ENCODE measurements around the gene ABTB1. TPM values are rescaled to one million over a fixed set of nuclear protein-coding genes. Genes with fewer than 3 reads are reported as not detected.

Gene ABTB1
- total and polyA plus RNA-seq, 12 donors = 2.8 to 96.0 (median 32.2) TPM

- Histone ChIP-seq H3K4me1 (replicated peaks in 1 of 2) (peaks cover 8 to 11% of the 10 kb centered on the region in 2 donors), H3K36me3 (replicated peaks in 1 of 2) (no peaks in the 10 kb centered on the region), H3K27me3 (no peaks in the 10 kb centered on the region), H3K9me3 (replicated peaks in 1 of 3) (no peaks in the 10 kb centered on the region), H3K4me3 (no peak overlapping the region), H3K27ac (no peak overlapping the region)
- intact Hi-C loops (cut with DNase I) = no loop called here
- 75 to 84% (median 82%) methylated on average over 4 of the region's 4 CpGs for WGBS, 4 donors
- DNase-seq = no peak
- TF ChIP-seq CTCF (IDR thresholded peaks at IDR 0.05) = no peak
- TF ChIP-seq POLR2A (IDR thresholded peaks at IDR 0.05) = no peak
Measured at GRCh38 chr3:127628426-127628787, 44.3 kb upstream of the ABTB1 start.

GRCh38 chr3:127628788-127629466, 43.8 kb upstream of the ABTB1 start, which contains the start of gene PODXL2:
PODXL2 (plus strand) TSS chr3:127629185; CDS start chr3:127629220, 35 bp downstream.
- peaks cover 8 to 11% of the 10 kb centered on the region in 2 donors for H3K4me1 ChIP-seq (replicated peaks in 1 of 2)
- intact Hi-C loops (cut with DNase I) = no loop called here
- no peaks in the 10 kb centered on the region for H3K27me3 ChIP-seq
- no peaks in the 10 kb centered on the region for H3K9me3 ChIP-seq (replicated peaks in 1 of 3)
- H3K4me3 ChIP-seq = peak within 1 kb of the TSS in 2 of 4 donors; percentile 37 to 68
- 4 to 26% (median 10%) methylated on average over 12 to 105 of the region's 105 CpGs for WGBS, 4 donors
- DNase-seq = peak; percentile 46 to 70 (median 55)
- no peaks in the 10 kb centered on the region for H3K36me3 ChIP-seq (replicated peaks in 1 of 2)
- H3K27ac ChIP-seq = no peak within 1 kb of the TSS
- no peak for TF ChIP-seq POLR2A (IDR thresholded peaks at IDR 0.05)
- TF ChIP-seq CTCF (IDR thresholded peaks at IDR 0.05) = no peak

- H3K9me3 ChIP-seq (replicated peaks in 1 of 3) = no peaks in the 10 kb centered on the region
- H3K4me1 ChIP-seq (replicated peaks in 1 of 2) = peaks cover 8 to 11% of the 10 kb centered on the region in 2 donors
- intact Hi-C loops (cut with DNase I) = no loop called here
- peak overlapping the region in 2 of 4 donors; percentile 37 to 68 for H3K4me3 ChIP-seq
- H3K36me3 ChIP-seq (replicated peaks in 1 of 2) = no peaks in the 10 kb centered on the region
- TF ChIP-seq CTCF (IDR thresholded peaks at IDR 0.05) (no peak), POLR2A (IDR thresholded peaks at IDR 0.05) (no peak)
- WGBS, 4 donors = 16 to 32% (median 19%) methylated on average over 37 to 65 of the region's 65 CpGs
- H3K27ac ChIP-seq = no peak overlapping the region
- no peaks in the 10 kb centered on the region for H3K27me3 ChIP-seq
- peak in 4 of 7 donors; percentile 22 to 55 (median 30) for DNase-seq
Measured at GRCh38 chr3:127629467-127630403, 43.0 kb upstream of the ABTB1 start.
